Measurements from ENCODE around the gene GMFB.

The GMFB gene

DNA sequence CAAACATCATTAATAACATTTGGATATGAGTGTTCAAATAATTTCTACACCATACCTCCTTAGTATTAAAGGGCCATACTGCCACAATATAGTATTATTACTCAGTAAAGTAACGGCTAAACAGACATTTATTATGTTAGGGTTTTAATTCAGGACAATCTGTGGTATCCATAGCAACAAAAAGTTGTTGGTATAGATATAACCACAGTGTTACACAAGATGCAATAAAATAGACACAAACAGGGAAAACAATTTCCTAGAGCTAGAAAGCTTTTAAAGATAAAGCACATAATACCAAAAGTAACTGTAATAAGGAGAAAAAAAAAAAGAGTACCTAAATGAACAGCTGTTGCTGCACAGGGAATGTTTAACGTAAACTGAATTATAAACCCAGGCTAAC is 63.7 kb downstream of the GMFB start:
- DNase-seq = no peak
